GM10847 (cell line): ENCODE measurements around the gene HSPA8.
A peak's percentile ranks its signal among the peaks of the same experiment; 100 is the strongest.

Source experiments
- POLR2A ChIP-seq: IDR thresholded peaks from 2 replicates; pipeline ENCODE4 v1.6.1; 2011; ENCODE audit not compliant: insufficient read length; ENCODE audit errors: extremely low read depth

Gene HSPA8

DNA sequence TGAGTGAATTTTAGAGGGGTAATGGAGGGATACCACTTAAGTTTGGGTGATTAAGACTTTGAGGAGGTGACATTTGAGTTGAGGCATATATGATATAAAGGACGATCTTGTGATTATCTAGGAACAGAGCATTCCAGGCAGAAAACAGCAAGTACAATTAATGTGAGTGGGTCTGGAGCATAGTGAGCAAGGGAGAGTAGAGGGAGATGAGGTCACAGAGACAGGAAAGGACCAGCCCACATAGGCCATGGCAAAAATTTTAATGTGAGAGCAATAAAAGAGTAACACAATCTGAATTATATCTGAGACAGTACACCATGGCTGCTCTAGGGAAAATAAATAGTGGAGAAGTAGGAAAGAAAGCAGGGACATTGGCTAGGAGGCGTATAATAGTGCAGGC, 14.5 kb upstream of the HSPA8 start:
- no peak for TF ChIP-seq POLR2A

DNA sequence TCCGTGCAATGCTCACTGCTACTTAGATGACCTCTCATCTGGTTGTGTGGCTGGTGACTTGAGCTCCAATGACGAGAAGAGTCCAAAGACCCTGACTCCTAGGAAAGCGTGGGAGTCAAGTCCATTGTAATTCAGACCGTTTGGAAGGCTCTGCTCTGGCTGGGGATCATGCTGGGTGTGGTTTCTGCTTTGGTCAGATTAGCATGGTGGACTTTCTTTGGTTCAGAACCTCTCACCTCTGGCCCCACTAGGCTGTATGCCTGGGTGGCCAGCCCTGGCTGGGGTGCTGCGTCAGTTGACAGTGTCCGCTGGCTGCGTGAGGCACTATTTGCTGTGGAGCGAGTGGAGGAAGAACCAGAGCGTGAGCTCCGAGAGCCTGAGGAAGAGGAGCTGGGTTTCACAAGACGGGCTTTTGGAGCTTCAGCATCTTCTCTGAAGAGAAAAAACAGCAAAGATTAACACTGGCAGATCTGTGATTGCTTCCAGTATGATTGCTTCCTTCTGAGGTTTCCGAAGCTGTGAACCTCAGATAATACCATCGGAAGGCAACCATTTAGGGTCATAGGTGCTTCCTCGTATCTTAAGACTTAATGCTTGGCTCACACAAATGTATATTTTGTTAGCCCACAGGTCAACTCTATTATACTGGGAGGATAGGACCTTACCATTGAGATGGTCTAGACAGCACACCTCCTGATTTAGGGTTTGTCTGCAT, 11.6 kb upstream of the HSPA8 start:
- TF ChIP-seq POLR2A = no peak

- TF ChIP-seq POLR2A = no peak
Observed at GRCh38 chr11:123072762-123073161, 10.8 kb upstream of the HSPA8 start.

- TF ChIP-seq POLR2A = no peak
Observed at GRCh38 chr11:123072332-123072761, 10.4 kb upstream of the HSPA8 start.

- no peak for TF ChIP-seq POLR2A
Observed at GRCh38 chr11:123069908-123070821, 8.2 kb upstream of the HSPA8 start.

- no peak for TF ChIP-seq POLR2A
Observed at GRCh38 chr11:123065621-123066020, 3.7 kb upstream of the HSPA8 start.

DNA sequence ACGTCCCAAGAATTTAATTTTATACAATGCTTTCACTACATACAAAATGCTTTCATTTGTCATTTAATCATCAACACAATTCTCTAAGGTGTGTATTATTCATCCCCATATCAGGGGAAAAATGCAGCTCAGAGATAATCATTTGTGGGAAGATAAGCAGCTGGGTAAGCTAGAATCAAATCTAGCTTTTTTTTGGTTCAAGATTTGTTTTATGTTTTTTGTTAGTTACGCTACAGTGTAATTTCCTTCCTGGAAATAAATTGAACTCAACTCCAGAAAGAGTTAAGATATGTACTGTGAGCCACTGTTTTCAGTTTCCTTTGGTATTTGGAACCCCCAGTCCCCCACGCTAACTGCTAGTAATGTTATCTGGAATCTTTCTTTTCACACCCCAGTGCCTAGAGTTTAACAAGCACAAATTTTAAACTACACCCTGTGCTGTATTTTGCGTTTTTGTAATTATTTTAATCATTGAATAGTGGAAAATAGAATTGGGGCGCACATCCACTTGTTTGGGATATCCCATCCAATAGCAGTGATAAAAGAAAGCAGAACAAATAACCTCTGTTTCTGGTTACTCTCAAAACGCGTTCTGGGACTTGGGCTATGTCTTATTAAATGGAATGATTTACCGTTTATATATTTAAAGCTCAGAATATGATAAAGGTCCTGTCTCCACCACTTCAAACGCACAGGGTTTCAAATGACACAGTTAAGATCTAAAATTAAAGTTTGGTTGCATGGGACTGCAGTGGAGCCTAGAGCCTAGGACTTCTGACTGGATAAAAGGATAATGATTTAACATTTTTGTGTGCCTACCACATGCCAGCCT, 2.1 kb upstream of the HSPA8 start:
- TF ChIP-seq POLR2A = no peak

DNA sequence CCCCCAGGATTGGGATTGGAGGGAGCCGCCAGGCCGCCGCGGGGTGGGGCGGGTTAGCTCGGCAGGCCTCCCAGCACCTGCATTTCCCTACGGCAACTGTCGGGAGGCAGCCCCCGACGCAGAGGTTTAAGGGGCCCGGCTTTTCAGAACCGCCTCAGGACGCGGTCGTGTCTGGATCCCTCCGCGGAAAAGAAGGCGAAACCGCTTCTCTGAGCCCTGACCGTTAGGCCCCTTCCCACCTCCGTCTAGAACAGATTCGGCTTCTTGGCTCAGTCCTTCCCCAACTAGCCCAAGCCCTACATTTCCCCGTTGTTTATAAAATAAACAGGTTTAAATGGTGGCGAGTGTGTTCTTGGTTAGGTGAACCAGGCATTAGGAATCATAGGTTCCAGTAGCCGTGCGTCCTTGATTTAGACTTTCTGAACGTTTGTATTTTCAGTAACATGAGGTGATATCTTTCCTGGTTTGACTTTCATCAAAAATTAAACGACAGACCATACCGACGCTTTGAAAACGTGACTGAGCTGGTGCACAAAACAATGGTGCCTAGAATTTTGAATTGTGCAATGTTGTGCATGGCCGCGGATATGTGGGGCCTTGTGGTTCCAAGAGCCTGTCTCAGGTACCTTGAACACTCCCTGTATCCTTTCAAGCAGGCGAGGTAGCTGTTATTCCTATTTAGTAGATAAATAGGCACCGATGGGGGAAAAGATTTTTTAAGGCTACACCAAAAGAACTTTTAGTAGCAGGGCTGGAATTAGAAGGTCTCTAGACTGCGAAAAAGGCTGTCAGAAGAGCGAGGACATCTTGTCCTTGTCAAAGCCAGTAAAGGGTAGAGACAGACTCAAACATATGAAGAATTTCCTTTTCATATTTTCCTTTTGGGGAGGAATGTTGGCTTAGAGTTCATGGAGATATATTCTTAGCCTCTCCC, 1.2 kb upstream of the HSPA8 start:
- TF ChIP-seq POLR2A = peak; percentile 12

GRCh38 chr11:123062158-123062891, 389 bp upstream of the HSPA8 start:
- TF ChIP-seq POLR2A = peak; percentile 24

- TF ChIP-seq POLR2A = no peak
Observed at GRCh38 chr11:123060277-123061000, 1.5 kb downstream of the HSPA8 start.

- no peak for TF ChIP-seq POLR2A
Observed at GRCh38 chr11:123057661-123058305, 4.2 kb downstream of the HSPA8 start.

- TF ChIP-seq POLR2A = peak; percentile 12
Observed at GRCh38 chr11:123056835-123057491, 5.0 kb downstream of the HSPA8 start.
